ENCODE data around the gene TRIM41.

Gene TRIM41

GRCh38 chr5:181186022-181186421, 37.1 kb upstream of the TRIM41 start:
- CTCF ChIA-PET, result interaction anchor here (1.3 to 1.9 kb wide), 2 partner anchors 18 to 27 kb away, joined by 4 to 18 read pairs; no protein-coding TSS in a partner anchor
- Histone ChIP-seq H3K9me3 (ENCODE audit: control insufficient read depth, insufficient read depth, low read depth, low read length) (no peaks in the 10 kb centered on the region), H3K4me3 (ENCODE audit: low read depth, low read length) (no peak overlapping the region), H3K27ac (ENCODE audit: extremely low read depth, low read depth, low read length) (no peak overlapping the region), H3K36me3 (ENCODE audit: control insufficient read depth in 2 of 2, insufficient read depth in 1 of 2, low read length in 2 of 2) (no peaks in the 10 kb centered on the region), H3K4me1 (ENCODE audit: control insufficient read depth, insufficient read depth, low read length) (no peaks in the 10 kb centered on the region)
- TF ChIP-seq PATZ1 (tag by site-specific recombination; IDR thresholded peaks at IDR 0.05) (no peak), ZNF214 (tag by site-specific recombination; IDR thresholded peaks at IDR 0.05; ENCODE audit: borderline replicate concordance) (no peak), ZNF10 (tag by site-specific recombination; IDR thresholded peaks at IDR 0.05) (peak; percentile 98), REPIN1 (tag by site-specific recombination; IDR thresholded peaks at IDR 0.05; ENCODE audit: low read depth) (no peak), ZNF354C (tag by site-specific recombination; IDR thresholded peaks at IDR 0.05; ENCODE audit: borderline replicate concordance, low read depth) (no peak), SCRT1 (tag by site-specific recombination; IDR thresholded peaks at IDR 0.05; ENCODE audit: borderline replicate concordance) (no peak), TCF7L2 (IDR thresholded peaks at IDR 0.05; ENCODE audit: borderline replicate concordance, low read depth, low read length) (no peak), ZBTB20 (tag by site-specific recombination; IDR thresholded peaks at IDR 0.05) (no peak)
- POLR2A ChIA-PET, result interaction anchor here (2.2 kb wide), 1 partner anchor 75 kb away, joined by 19 read pairs; the partner anchor contains the start of gene TRIM52

GRCh38 chr5:181186986-181187499, 36.0 kb upstream of the TRIM41 start:
- Histone ChIP-seq H3K9me3 (ENCODE audit: control insufficient read depth, insufficient read depth, low read depth, low read length) (no peaks in the 10 kb centered on the region), H3K4me3 (ENCODE audit: low read depth, low read length) (peak overlapping the region; percentile 12; the same call in 1 of the 2 replicates), H3K4me1 (ENCODE audit: control insufficient read depth, insufficient read depth, low read length) (no peaks in the 10 kb centered on the region), H3K36me3 (ENCODE audit: control insufficient read depth in 2 of 2, insufficient read depth in 1 of 2, low read length in 2 of 2) (no peaks in the 10 kb centered on the region), H3K27ac (ENCODE audit: extremely low read depth, low read depth, low read length) (peak overlapping the region; percentile 25; the same call in 1 of the 2 replicates)
- POLR2A ChIA-PET, result interaction anchor here (0.9 to 4.0 kb wide), 5 partner anchors 10 to 36 kb away, joined by 3 to 29 read pairs (median 10); partner anchors contain the start of gene TRIM41
- TF ChIP-seq BCL6B (tag by site-specific recombination; IDR thresholded peaks at IDR 0.05), result no peak
- 0 out of 2 replicates have a peak, but pooled peaks have one; percentile 7 for TF ChIP-seq ZBTB17 (tag by site-specific recombination; IDR thresholded peaks at IDR 0.05)
- TF ChIP-seq MZF1 (tag by site-specific recombination; IDR thresholded peaks at IDR 0.05; ENCODE audit: borderline replicate concordance), result no peak
- no peak for TF ChIP-seq ZNF10 (tag by site-specific recombination; IDR thresholded peaks at IDR 0.05)
- no peak for TF ChIP-seq ZBTB44 (tag by site-specific recombination; IDR thresholded peaks at IDR 0.05)
- peak; percentile 87 for TF ChIP-seq ZNF335 (tag by site-specific recombination; conservative IDR thresholded peaks at IDR 0.05)
- no peak for TF ChIP-seq KLF10 (tag by site-specific recombination; IDR thresholded peaks at IDR 0.05)
- peak; percentile 68 for TF ChIP-seq OSR2 (tag by site-specific recombination; IDR thresholded peaks at IDR 0.05)
- CTCF ChIA-PET, result interaction anchor here (0.7 to 1.3 kb wide), 3 partner anchors 14 to 1056 kb away, joined by 3 to 4 read pairs (median 4); no protein-coding TSS in a partner anchor
